Fibroblast of skin of right quadriceps (primary cell): ENCODE results near the gene APEH.

ENCODE experiments used
- DNase-seq: peaks from one replicate; pipeline ENCODE4 v3.0.0-alpha.2; 2013

Gene APEH

GRCh38 chr3:49733551-49733950 lies 59.4 kb downstream of the APEH start:
- DNase-seq: no peak
